ENCODE measurements around the gene BCL6B.
"Not testable (repeated sequence)": the region's sequence is repeated elsewhere in the genome, so short reads cannot be mapped to it uniquely, and the experiment has no call there.

BCL6B gene

DNA sequence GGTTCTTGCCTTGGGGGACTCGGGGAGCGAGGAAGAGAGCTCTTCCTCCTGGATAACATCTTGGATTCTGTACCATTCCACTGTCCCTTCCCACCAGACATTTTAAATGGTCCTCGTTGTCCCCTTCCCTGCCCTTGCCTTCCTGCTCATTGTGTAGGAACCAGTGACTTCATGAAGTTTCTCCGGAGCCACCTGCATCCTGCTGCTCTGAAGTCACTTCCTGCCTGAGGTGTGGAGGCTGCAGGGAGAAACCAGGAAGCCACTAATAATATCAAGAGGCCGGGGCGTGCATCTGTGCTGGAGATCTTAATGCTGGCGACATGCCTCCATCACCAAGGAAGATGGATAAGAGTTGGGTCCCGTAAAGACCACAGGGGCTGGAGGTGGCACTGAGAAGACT, 6.8 kb downstream of the BCL6B start:
- DNase-seq = peak in 1 of 2 experiments; percentile 67

DNA sequence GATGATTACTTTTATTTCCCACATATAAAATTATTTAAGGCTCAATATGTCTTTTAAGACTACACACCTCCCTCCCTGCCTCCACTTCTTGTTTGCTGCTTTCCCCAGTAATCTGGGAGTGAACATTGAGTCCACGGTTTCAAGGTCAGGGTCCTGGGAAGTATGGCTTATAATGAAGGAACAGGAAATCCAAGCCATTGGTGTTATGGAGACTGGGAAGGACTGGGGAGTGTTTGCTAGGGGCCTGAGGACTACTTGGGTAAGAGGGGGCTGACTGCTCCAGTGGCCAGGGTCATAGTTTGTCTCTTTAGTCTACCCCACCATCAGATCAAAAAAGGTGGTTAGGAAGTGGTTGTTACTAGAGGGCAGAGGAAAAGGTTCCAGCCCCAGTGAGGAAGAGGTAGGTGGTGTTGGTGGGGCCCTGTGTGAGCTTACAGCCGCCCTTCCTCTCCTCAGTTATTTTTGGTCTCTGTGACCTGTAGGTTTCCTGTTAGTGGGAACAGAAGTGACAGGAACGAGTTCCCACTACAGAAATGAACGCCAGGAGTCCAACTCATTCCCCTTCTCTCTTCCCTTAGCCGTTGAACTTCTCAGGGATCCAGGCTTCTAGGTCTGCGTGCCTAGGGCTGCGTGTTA, 12.2 kb downstream of the BCL6B start:
- DNase-seq = peak in 1 of 2 experiments; percentile 47

DNA sequence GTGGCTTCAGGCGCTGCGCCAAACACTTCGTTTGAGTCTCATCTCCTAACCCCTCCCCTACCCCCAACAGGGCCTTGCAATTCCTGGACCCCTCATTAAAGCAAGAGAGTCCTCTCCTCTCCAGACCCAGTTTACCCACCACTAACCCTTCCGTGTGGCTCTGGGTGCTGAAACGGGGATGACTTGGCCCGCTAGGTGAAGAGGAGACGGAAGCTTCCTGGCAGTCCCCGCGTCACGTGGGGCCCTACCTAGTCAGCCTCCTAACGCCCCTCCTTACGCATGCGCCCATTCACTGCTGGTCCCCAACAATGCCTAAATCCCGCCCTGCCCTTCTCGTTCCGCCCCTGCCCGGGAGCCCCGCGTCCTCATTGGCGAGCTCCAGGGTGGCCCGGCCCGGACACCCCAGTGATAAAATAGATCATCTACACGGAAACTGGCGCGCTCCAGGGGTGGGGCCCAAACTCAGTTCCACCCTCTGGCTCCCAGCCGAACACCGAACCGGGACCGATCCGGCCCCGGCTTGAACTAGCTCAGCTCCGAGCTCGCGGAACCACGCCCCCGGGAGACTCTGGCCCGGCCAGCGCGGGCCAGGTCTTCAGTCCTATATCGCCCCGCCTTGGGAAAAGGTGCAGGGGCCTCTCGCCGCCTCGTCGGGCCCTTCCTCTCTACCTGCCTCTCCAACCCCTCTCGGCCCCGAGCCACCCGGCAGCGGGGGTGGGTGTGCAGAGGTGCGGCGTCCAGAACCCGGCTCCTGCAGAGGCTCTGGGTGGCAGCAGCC, 12.9 kb downstream of the BCL6B start, which contains the start of gene SLC16A13:
Gene SLC16A13 (plus strand): TSS at position 425 of the 778 bp plus-strand sequence. CDS start 368 bp downstream, outside the sequence.
- DNase-seq = peak; percentile 96 to 98

DNA sequence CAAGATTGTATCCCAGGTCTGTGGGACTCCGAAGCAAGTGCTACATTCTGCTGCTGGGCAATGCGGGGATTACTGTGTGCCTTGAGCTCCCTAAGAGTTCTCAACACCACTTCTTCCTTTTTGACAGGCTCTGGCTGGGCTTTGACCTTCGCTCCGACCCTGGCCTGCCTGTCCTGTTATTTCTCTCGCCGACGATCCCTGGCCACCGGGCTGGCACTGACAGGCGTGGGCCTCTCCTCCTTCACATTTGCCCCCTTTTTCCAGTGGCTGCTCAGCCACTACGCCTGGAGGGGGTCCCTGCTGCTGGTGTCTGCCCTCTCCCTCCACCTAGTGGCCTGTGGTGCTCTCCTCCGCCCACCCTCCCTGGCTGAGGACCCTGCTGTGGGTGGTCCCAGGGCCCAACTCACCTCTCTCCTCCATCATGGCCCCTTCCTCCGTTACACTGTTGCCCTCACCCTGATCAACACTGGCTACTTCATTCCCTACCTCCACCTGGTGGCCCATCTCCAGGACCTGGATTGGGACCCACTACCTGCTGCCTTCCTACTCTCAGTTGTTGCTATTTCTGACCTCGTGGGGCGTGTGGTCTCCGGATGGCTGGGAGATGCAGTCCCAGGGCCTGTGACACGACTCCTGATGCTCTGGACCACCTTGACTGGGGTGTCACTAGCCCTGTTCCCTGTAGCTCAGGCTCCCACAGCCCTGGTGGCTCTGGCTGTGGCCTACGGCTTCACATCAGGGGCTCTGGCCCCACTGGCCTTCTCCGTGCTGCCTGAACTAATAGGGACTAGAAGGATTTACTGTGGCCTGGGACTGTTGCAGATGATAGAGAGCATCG, 15.4 kb downstream of the BCL6B start:
- no peak for DNase-seq

DNA sequence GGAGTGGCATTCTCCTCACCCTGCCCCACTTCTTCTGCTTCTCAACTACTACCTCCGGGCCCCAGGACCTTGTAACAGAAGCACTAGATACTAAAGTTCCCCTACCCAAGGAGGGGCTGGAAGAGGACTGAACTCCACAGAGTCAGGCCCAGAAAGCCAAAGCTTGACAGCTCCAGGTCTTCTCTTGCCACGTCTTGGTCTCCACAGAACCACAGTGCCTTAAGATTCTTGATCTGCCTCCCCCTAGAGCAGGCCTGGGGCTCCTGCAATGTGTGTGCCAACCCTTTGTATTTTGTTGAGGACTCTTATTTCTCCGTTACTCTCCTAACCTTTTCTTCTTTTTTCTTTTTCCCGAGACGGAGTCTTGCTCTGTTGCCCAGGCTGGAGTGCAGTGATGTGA, 17.0 kb downstream of the BCL6B start:
- DNase-seq = no peak

DNA sequence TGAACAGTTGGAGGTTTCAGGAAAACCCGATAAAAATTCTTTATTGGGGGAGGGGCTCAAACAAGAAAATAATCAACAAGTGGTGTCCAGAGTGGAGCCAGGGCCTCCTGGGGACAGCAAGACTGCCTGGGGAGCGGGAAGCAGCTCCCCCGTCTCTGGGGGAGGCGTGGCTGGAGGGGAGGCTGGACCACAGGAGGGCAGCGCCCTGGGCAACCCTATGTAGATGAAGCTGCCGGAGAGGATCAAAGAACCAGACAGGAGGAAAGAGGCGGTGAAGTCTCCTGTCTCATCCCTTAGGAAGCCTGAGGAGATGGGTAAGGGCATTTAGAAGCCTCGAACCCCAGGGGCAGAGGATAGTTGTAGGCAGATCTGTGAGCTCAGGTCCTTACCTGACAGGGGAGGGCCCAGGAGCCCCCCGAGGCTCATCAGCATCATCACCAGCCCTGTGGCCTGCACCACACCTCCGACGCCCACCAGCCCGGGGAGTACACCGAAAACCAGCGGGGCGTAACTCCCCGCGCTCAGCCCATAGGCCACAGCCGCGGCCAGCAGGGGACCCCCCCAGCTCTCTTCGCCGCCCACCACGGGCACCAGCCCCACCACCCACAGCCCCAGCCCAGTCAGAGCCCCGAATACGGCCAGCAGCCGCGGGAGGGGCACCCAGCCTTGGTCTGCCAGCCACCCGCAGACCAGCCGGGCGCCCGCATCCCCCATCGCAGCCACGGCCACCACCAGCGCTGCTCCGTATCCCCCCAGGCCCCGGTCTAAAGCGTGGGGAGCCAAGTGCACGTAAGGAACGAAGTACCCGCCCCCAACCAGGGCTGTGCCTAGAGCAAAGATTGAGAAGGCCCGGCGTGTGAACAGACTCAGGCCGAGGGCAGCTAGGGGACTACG, 19.0 kb downstream of the BCL6B start:
- no peak for DNase-seq

DNA sequence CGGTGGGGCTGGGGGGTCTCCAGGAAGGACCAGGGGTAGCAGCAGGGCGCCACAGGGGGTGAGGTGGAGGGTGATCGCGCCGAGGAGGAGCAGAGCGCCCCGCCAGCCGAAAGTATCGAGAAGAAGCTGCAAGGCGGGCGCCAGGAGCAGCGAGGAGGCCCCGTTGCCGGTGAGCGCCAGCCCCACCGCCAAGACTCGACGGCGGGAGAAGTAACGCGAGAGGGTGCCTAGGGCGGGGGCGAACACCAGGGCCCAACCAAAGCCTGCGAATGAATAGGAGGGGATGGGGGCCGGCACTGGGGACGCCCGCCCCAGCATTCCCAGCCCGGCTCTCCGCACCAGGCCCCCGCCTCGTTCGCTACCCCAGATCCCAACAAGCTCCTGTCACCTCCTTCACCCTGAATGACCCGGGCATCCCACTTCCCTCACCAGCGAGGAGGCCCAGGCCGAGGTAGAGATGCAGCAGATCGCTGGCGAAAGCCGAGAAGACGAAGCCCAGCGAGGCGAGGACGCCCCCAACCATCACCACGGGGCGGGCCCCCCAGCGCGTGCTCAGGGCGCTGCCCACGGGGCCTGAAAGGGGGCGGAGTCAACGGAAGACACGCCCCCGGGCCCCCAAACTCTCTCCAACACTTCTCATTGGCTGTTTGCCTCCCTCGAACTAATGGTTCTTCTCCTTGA, 19.8 kb downstream of the BCL6B start:
- DNase-seq = peak; percentile 34

DNA sequence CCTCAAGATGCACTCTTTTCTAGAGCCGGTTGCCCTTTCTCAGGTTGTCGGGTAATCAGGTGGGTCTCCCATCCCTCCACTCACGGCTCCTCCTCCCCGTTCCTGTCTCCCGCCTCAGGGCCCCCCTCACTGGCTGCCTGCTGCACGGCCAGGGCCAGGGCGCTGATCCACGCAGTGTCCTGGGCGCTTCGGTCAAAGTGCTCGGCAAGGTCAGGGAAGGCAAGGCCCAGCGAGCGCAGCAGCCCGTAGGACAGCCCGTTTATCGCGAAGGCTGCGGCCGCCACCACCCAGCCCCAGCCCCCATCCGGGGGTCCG, 20.3 kb downstream of the BCL6B start:
- no peak for DNase-seq

DNA sequence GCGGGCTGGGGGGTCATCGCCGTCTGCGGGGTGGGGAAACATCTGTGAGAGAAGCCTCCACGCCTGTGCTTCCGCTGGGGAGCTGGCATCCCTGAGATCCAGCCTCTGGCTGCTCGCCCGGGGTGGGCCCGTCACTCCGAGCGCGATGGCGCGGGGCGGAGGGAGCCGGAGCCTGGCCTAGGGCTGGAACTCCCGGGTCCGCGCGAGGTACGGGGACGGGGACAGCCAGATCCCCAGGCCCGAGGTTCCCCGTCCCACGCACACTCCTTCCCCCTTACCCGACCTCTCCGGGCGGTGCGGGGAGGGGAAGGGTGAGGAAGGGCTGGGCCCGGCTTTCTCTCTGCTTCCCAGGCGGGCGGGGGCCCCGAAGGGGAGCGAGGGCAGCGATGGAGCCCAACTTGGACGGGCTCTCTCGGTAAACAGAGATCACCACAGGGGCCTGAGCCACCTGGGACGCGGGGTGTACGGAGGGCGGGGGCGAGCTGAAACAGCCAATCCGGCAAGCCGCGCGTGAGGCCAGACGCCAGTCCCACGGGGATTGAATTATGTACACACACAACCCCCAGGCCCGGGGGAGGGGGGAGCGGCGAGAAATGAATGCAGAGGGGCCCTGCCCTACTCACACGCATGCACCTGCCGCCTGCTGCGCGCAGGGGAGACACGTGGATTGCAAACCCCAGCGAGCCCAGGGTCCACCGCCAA, 20.8 kb downstream of the BCL6B start, which contains the start of gene SLC16A11:
Gene SLC16A11 (minus strand): TSS at position 596 of the 702 bp plus-strand sequence. CDS start 579 bp downstream, at position 17.
- DNase-seq = peak; percentile 28 to 35

DNA sequence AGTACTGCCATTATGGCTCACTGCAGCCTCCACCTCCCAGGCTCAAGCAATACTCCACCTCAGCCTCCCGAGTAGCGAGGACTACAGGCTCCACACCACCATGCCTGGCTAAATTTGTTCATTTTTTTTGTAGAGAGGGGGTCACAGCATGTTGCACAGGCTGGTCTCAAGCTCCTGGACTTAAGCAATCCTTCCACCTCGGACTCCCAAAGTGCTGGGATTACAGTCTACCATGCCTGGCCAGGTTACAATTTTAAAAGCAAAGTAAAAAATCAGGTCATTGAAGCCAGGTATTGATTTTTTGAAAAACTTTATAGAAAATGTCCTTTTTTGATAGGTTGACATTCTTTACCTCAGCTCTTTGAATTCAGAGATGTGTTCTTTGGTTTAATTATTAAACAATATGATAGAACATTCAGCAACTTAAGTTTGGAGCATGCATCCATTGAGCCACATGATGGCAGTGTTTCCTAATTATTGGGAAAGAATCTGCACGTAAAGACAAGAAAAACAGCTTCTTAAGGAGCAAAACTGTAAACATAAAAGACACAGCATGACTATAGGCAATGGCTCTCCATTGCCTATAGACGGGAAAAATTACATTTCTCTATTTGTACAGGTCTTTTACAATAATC, 22.8 kb downstream of the BCL6B start:
- peak in 1 of 2 experiments; percentile 38 for DNase-seq

DNA sequence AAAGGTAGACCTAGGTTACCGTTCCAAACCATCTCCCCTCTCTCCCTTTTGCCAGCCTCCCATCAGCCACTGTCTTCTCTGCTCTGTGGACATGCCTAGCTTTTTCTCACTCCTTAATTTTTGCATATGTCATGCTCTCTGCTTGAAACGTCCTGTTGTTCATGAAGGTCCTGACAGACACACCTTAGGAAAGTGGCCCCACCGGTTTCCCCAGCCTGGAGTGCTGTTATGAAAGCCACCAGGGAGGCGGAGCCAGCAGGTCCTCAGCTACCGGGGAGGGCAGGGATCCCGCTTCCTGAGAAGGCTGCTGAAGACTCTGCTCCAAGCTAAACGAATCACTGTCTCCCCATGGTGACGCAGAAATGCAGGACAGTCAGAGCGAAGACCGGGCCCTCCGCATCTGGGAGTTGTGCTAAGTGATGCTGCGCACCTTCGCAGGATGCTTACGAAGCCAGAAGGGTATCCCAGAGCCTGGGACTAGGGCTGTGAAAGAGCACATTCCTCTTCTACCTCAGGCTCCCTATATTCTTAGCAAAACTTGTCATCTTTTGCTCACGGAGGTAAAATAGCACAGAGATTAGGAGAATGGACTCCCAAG, 23.4 kb downstream of the BCL6B start:
- peak in 1 of 2 experiments; percentile 19 for DNase-seq

DNA sequence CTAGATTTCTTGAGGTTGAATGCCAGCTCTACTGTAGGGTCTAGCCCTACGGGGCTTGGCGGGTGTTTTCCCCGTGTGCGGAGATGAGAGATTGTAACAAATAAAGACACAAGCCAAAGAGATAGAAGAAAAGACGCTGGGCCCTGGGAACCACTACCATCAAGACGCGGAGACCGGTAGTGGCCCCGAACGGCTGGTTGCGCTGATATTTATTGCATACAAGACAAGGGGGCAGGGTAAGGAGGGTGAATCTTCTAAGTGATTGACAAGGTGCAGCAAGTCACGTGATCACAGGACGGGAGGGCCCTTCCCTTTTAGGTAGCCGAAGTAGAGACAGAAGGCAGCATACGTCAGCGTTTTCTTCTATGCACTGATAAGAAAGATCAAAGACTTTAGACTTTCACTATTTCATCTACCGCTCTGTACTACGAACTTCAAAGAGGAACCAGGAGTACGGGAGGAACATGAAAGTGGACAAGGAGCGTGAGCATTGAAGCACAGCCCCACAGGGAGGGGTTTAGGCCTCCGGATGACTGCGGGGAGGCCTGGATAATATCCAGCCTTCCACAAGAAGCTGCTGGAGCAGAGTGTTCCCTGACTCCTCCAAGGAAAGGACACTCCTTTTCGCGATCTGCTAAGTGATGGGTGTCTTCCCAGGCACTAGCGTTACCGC, 24.0 kb downstream of the BCL6B start:
- peak; percentile 52 to 78 for DNase-seq

DNA sequence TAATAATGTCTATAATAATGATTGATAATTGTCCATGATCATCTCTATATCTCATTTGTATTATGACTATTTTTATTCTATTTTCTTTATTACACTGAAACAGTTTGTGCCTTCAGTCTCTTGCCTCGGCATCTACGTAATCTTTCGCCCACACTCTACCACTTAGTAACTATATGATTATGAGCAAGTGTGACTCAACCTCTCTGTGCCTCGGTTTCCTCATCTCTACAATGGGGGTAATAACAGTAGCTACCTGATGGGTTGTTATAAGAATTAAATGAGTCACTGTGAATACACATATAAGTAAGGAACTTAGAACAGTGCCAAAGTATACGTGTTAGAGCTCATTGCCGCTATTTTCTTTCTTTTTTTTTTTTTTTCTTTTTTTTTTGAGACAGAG, 24.7 kb downstream of the BCL6B start:
- no peak for DNase-seq

DNA sequence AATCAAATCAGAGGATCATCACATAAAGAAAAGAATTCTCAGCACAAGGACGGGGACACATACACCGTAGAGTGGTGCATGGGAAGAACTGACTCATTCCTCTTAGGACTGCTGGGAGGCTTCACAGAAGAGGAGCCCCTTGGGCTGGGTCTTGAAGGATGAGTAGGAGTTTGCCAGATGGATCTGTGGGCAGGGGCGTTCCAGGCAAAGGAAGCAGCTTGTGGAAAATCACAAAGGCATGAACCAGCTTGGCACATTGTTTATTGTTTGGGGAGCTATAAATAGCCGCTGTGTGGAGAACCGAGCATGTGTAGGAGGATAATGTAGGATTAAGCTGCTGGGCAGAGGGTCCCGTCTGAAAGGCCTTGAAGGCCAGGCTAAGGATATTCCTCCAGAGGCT, 26.1 kb downstream of the BCL6B start:
- DNase-seq = no peak

DNA sequence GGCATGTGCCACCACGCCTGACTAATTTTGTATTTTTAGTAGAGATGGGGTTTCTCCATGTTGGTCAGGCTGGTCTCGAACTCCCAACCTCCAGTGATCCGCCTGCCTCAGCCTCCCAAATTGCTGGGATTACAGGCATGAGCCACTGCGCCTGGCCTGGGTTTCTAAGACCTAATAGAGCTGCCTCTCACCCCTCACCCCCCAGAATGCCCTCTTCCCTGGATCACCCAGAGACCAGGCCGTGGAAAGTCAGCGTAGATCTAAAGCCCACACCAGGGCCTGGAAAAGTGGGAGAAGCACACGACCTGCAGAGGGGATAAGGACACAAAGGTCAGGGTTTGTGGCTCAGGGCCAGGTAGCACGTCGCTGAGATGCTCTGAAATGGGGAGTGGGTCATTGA, 27.7 kb downstream of the BCL6B start:
- not testable (repeated sequence) for DNase-seq

DNA sequence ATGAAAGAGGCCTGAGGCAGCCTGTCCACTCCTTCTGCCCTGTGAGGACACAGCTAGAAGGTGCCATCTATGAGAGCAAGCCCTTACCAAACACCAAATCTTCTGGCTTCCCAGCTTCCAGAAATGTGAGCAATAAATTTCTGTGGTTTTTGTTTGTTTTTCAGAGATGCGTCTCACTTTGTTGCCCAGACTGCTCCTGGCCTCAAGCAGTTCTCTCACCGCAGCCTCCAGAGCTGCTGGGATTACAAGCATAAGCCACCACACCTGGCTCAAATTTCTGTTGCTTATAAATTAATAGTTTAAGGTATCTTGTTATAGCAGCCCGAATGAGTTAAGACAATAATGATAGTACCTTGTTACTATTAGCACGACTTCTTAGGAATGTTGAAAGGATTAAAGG, 33.5 kb downstream of the BCL6B start:
- no peak for DNase-seq

DNA sequence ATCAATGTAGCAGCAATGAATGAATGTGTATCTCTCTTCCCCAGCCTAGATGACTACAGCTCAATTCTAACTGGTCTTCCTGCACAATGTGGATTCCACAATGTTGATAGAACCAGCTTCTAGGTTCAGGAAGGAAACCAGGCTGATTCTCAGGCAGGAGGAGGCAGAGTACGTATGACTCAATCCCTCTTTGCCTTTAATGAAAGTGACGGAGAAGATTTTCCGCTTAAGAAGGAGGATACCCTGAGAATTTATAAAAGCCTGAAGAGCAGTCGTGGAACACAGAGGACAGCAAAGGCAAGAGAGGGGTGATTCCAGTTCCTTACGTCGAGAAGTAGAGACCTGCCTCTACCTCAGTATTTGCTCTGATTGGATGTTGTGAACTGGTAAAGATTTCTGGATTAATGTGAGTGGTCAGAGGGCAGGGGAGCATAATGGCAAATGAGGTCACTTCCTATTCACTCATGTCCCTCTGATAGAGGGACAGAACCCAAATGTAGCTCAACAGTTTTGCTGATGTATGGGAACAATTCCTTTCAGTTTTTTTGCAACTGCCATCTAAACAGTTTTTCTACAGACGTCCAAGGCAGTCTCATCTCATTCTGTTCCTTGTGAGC, 36.1 kb downstream of the BCL6B start:
- no peak for DNase-seq

DNA sequence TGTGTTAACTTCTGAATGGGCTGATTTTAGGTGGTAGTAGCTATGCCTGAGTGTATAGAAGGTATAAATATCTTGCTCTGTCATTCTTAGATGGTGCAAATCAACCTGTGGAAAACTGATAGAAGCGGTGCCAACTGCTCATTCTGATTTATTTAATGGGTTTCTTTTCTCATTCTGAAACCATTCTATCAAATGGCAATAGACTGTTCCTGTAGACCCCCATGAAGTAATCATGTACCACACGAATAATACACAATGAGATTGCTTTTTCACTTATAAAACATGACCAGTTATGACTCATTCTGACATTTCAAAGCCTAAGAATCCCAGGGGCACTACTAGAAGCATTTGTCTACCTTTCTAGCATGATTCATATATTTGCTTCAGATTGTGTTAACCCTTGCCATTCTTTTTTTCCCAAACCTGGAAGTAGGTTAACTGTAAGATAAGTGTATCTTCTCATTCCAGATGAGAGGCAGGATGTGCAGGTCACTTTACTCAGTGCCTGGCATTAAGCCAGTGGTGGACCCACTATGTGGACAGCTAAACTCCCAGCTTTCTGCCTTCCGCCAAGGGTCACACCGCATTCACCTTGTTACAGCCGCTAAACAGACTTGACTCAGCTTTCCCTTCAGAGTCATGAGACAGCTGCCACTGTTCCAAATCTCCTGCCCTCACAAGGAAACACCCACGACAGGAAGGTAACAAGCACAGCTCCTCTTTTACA, 37.5 kb downstream of the BCL6B start:
- peak in 1 of 2 experiments; percentile 62 for DNase-seq

All from stimulated activated CD4-positive, alpha-beta T cell treated with anti-CD3 and anti-CD28 coated beads, Interleukin-4, amount 100 ng/mL, for 4 hours (primary cell).